Endothelial cell of umbilical vein (primary cell): ENCODE measurements around the gene CLIC3. TPM values are rescaled to one million over a fixed set of nuclear protein-coding genes. Genes with fewer than 3 reads are reported as not detected.

Experiments used
- BruUV-seq: library from RNA; stranded (reverse); fragments of 400-500 nt; replicated peaks from 2 replicates; lab custom pipeline; 2021; lab: Mats Ljungman, UMichigan
- CTCF ChIA-PET: fragments of 300-600, 350-600 bp; sonication (Branson Sonifier 250); formaldehyde crosslinking; loops from one replicate; lab custom pipeline; 2021; ENCODE audit warnings: antibody characterized with exemption, inconsistent platforms; lab: Charles Lee
- POLR2A ChIA-PET: fragments of 300-600, 350-600 bp; sonication (Branson Sonifier 250); formaldehyde crosslinking; loops from one replicate; lab custom pipeline; 2021; ENCODE audit warnings: antibody characterized with exemption, inconsistent platforms; lab: Charles Lee
- DNase-seq: peaks from one replicate; pipeline ENCODE4 v3.0.0-alpha.2; 2011; ENCODE audit warnings: low read depth, low spot score
- FAIRE-seq: peaks from 2 replicates; lab custom pipeline; 2011; peaks lifted over from hg19 to GRCh38; lab: Jason Lieb, UNC
- H2AFZ ChIP-seq: 2 replicates; pipeline ENCODE4 v1.6.0; 2012; ENCODE audit warnings: low read depth, low read length, control low read depth, inconsistent platforms
- H3K27ac ChIP-seq: 2 replicates; pipeline ENCODE4 v1.5.1; 2011; ENCODE audit warnings: low read depth, mild to moderate bottlenecking, control low read depth, low read length, moderate library complexity; ENCODE audit not compliant: insufficient read depth
- H3K27me3 ChIP-seq, 2 experiments: 2 replicates each; pipeline versions ENCODE4 v1.6.0 to v1.6.1; 2011; ENCODE audit warnings: low read length in 2 of 2, mixed read lengths in 1 of 2; ENCODE audit not compliant: control insufficient read depth in 2 of 2, insufficient read depth in 2 of 2
- H3K36me3 ChIP-seq, 2 experiments: 2 replicates in 1 of 2; 3 replicates in 1 of 2; pipeline ENCODE4 v1.5.1; 2011; ENCODE audit warnings: low read length in 2 of 2, mild to moderate bottlenecking in 1 of 2, moderate library complexity in 1 of 2; ENCODE audit not compliant: control insufficient read depth in 2 of 2, insufficient read depth in 2 of 2; ENCODE audit errors: extremely low read depth in 1 of 2
- H3K4me1 ChIP-seq: 3 replicates; pipeline ENCODE4 v1.5.1; 2011; ENCODE audit warnings: mild to moderate bottlenecking, low read length; ENCODE audit not compliant: control insufficient read depth, insufficient read depth; ENCODE audit errors: extremely low read depth
- H3K4me2 ChIP-seq: 2 replicates; pipeline ENCODE4 v1.6.1; 2011; ENCODE audit warnings: low read length, control low read depth, mixed read lengths; ENCODE audit not compliant: insufficient read depth
- H3K4me3 ChIP-seq, 3 experiments: fragments of 200-600 bp in 1 of 3; sonication (generic), shearing (Covaris generic) in 1 of 3; replicated peaks in 1 of 3; 2 replicates each; pipeline ENCODE4 v1.5.1; 2011 to 2016; ENCODE audit warnings: control low read depth in 3 of 3, low read length in 3 of 3, mild to moderate bottlenecking in 2 of 3, inconsistent platforms in 1 of 3, low read depth in 1 of 3, moderate library complexity in 1 of 3; ENCODE audit not compliant: insufficient read depth in 1 of 3
- H3K79me2 ChIP-seq: 2 replicates; pipeline ENCODE4 v1.6.0; 2012; ENCODE audit warnings: low read length, inconsistent platforms; ENCODE audit not compliant: control insufficient read depth, insufficient read depth
- H3K9ac ChIP-seq: replicated peaks from 2 replicates; pipeline ENCODE3; 2011; ENCODE audit warnings: low read length, control low read depth; ENCODE audit not compliant: insufficient read depth; ENCODE audit errors: extremely low read depth
- H3K9me1 ChIP-seq: replicated peaks from 3 replicates; pipeline ENCODE4 v1.6.0; 2011; ENCODE audit warnings: mild to moderate bottlenecking, low read length; ENCODE audit not compliant: control insufficient read depth, insufficient read depth; ENCODE audit errors: extremely low read depth
- H3K9me3 ChIP-seq: replicated peaks from 2 replicates; pipeline ENCODE4 v1.5.1; 2012; ENCODE audit warnings: low read length, inconsistent platforms; ENCODE audit not compliant: control insufficient read depth, insufficient read depth
- H4K20me1 ChIP-seq: replicated peaks from 2 replicates; pipeline ENCODE3; 2011; ENCODE audit warnings: mild to moderate bottlenecking, low read length; ENCODE audit not compliant: control insufficient read depth, insufficient read depth; ENCODE audit errors: extremely low read depth
- EZH2 ChIP-seq: IDR thresholded peaks from 2 replicates; pipeline ENCODE4 v1.6.1; 2012; ENCODE audit warnings: borderline replicate concordance, low read depth, mild to moderate bottlenecking, moderate library complexity, low read length, inconsistent platforms; ENCODE audit not compliant: severe bottlenecking
- FOS ChIP-seq: IDR thresholded peaks from 2 replicates; pipeline ENCODE4 v1.6.1; 2011; ENCODE audit warnings: mild to moderate bottlenecking, low read length, moderate library complexity, borderline replicate concordance; ENCODE audit not compliant: insufficient read depth
- GATA2 ChIP-seq: IDR thresholded peaks from 2 replicates; pipeline ENCODE4 v1.7.0; 2011; ENCODE audit warnings: low read depth, mild to moderate bottlenecking, moderate library complexity, mixed read lengths, low read length; ENCODE audit not compliant: insufficient read length, insufficient read depth
- JUN ChIP-seq: IDR thresholded peaks from 2 replicates; pipeline ENCODE4 v1.6.1; 2011; ENCODE audit warnings: borderline replicate concordance, low read depth; ENCODE audit not compliant: insufficient read length, insufficient read depth
- MAX ChIP-seq: IDR thresholded peaks from 2 replicates; pipeline ENCODE4 v1.6.1; 2011; ENCODE audit not compliant: insufficient read depth, insufficient read length
- MYC ChIP-seq: IDR thresholded peaks from one replicate; pipeline ENCODE4 v1.6.1; 2011; ENCODE audit warnings: mild to moderate bottlenecking, low read depth, low read length
- POLR2A ChIP-seq: IDR thresholded peaks from 2 replicates; pipeline ENCODE4 v1.6.1; 2012; ENCODE audit warnings: low read depth, mild to moderate bottlenecking, control low read depth, low read length
- POLR2AphosphoS5 ChIP-seq: IDR thresholded peaks from 2 replicates; pipeline ENCODE4 v1.6.1; 2012; ENCODE audit warnings: low read depth, mild to moderate bottlenecking, control low read depth, low read length, moderate library complexity; ENCODE audit not compliant: insufficient read depth
- dilution Hi-C: fragments of 300-500 bp; cut with MboI; formaldehyde crosslinking; loops from one replicate; pipeline ENCODE4 v1.15.0; 2019; ENCODE audit warnings: low sequenced_read_pairs; ENCODE audit not compliant: extremely low pct_ligation_motif_present
- intact Hi-C: fragments of 100-400 bp; cut with micrococcal nuclease; formaldehyde crosslinking; loops from one replicate; pipeline ENCODE4 v1.10.0; 2022
- polyA plus RNA-seq, 4 experiments: library from polyadenylated mRNA; depleted of rRNA in 3 of 4; stranded (reverse) in 3 of 4; unstranded in 1 of 4; fragments of >200 nt; gene quantifications; 2 replicates each; pipeline versions ENCODE4 v1.2.1 to v1.2.3, GENCODE V29; 2011 to 2012; ENCODE audit warnings: missing spikeins in 1 of 4
- total RNA-seq: library from RNA; stranded (reverse); gene quantifications from 2 replicates; pipeline ENCODE4 v1.2.3, GENCODE V29; 2021
- TF ChIP-seq, protein P1 (sequence below), 2 donors: IDR thresholded peaks; 1 replicate in 1 of 2; 2 replicates in 1 of 2; pipeline ENCODE4 v1.5.1; 2011; ENCODE audit warnings: low read length in 2 of 2, mild to moderate bottlenecking in 2 of 2, moderate library complexity in 2 of 2, control low read depth in 1 of 2, inconsistent platforms in 1 of 2, low read depth in 1 of 2; ENCODE audit not compliant: insufficient read depth in 1 of 2; ENCODE audit errors: extremely low read depth in 1 of 2

CLIC3 gene
- total and polyA plus RNA-seq, 2 donors (not counting 3 experiments of a cell fraction or from before 2014, with no cell fraction given), result 2.3 TPM; not detected in 1

GRCh38 chr9:136975644-136976043 lies 20.7 kb downstream of the CLIC3 start:
- no TSS peak for BruUV-seq
- intact Hi-C loops, result no loop called here
- H4K20me1 ChIP-seq, result no peaks in the 10 kb centered on the region
- DNase-seq, result no peak
- H3K79me2 ChIP-seq, result no peaks in the 10 kb centered on the region
- dilution Hi-C loops, result no loop called here
- H3K27me3 ChIP-seq, result no peaks in the 10 kb centered on the region
- CTCF ChIA-PET, result interaction anchor here (1.2 to 1.8 kb wide), 5 partner anchors 11 to 60 kb away, joined by 5 to 9 read pairs (median 6); partner anchors contain the start of gene PAXX
- H3K9ac ChIP-seq, result no peak overlapping the region
- H3K27ac ChIP-seq, result no peak overlapping the region
- H3K4me3 ChIP-seq, result no peak overlapping the region
- no peak overlapping the region for H2AFZ ChIP-seq
- H3K4me2 ChIP-seq, result no peak overlapping the region
- FAIRE-seq, result no peak
- no peaks in the 10 kb centered on the region for H3K36me3 ChIP-seq
- H3K4me1 ChIP-seq, result no peaks in the 10 kb centered on the region
- TF ChIP-seq, protein P1, sequence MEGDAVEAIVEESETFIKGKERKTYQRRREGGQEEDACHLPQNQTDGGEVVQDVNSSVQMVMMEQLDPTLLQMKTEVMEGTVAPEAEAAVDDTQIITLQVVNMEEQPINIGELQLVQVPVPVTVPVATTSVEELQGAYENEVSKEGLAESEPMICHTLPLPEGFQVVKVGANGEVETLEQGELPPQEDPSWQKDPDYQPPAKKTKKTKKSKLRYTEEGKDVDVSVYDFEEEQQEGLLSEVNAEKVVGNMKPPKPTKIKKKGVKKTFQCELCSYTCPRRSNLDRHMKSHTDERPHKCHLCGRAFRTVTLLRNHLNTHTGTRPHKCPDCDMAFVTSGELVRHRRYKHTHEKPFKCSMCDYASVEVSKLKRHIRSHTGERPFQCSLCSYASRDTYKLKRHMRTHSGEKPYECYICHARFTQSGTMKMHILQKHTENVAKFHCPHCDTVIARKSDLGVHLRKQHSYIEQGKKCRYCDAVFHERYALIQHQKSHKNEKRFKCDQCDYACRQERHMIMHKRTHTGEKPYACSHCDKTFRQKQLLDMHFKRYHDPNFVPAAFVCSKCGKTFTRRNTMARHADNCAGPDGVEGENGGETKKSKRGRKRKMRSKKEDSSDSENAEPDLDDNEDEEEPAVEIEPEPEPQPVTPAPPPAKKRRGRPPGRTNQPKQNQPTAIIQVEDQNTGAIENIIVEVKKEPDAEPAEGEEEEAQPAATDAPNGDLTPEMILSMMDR (IDR thresholded peaks at IDR 0.05; ENCODE audit: extremely low read depth in 1 of 2, insufficient read depth in 1 of 2, low read depth in 1 of 2, low read length in 2 of 2), result peak; percentile 24 to 35
- no peak for TF ChIP-seq EZH2
- POLR2A ChIA-PET, result no interaction called here
- no peaks in the 10 kb centered on the region for H3K9me3 ChIP-seq
- H3K9me1 ChIP-seq, result no peaks in the 10 kb centered on the region

DNA sequence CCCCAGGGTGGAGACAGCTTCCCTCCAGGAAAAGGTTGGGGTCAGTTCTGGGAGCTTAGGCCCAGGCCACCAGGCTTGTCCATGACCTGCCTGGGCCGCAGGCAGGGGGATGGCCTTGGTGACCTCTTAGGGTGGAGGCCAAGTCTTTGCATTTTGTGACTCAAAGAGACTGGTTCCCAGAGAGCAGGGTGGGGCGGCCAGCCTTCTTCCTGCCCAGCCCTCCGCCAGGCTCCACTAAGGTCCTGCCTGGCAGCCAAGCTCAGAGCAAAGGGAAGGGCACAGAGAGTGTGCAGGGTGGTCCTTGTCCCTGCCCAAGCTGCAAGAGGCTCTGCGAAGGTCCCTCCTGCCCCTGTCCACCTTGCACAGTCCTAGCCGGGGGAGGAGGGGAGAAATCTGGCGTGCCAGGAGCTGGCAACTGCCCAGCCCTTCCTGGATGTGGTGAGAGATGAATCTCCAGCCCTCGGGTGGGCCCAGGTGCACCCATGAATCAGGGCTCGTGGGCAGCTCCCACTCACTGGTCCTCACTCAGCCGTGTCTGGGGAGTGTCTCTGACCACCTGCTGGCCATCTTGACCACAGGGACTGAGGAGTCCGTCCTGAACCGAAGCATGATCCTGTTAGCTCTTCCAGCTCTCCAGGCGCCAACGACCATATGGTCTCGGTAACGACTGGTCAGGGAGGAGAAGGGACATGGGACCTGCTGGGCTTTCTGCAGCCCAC lies 21.4 kb downstream of the CLIC3 start:
- H3K4me1 ChIP-seq, result no peaks in the 10 kb centered on the region
- intact Hi-C loops, result no loop called here
- no peak overlapping the region for H2AFZ ChIP-seq
- H3K9me1 ChIP-seq, result no peaks in the 10 kb centered on the region
- H4K20me1 ChIP-seq, result no peaks in the 10 kb centered on the region
- no peak overlapping the region for H3K27ac ChIP-seq
- DNase-seq, result no peak
- ChIA-PET CTCF (interaction anchor here (0.6 to 1.8 kb wide), 8 partner anchors 10 to 92 kb away, joined by 3 to 9 read pairs (median 6); partner anchors contain the start of gene PAXX), POLR2A (no interaction called here)
- no peak overlapping the region for H3K9ac ChIP-seq
- no peaks in the 10 kb centered on the region for H3K9me3 ChIP-seq
- no TSS peak for BruUV-seq
- no peaks in the 10 kb centered on the region for H3K36me3 ChIP-seq
- no peak for TF ChIP-seq POLR2AphosphoS5
- TF ChIP-seq FOS, result no peak
- no peak for TF ChIP-seq EZH2
- TF ChIP-seq JUN, result no peak
- TF ChIP-seq MAX, result no peak
- TF ChIP-seq GATA2, result no peak
- TF ChIP-seq, protein P1 (IDR thresholded peaks at IDR 0.05; ENCODE audit: extremely low read depth in 1 of 2, insufficient read depth in 1 of 2, low read depth in 1 of 2, low read length in 2 of 2), result no peak
- no peak for TF ChIP-seq MYC
- no peak for TF ChIP-seq POLR2A
- dilution Hi-C loops, result no loop called here
- no peak overlapping the region for H3K4me3 ChIP-seq
- FAIRE-seq, result no peak
- H3K4me2 ChIP-seq, result no peak overlapping the region
- no peaks in the 10 kb centered on the region for H3K79me2 ChIP-seq
- H3K27me3 ChIP-seq, result no peaks in the 10 kb centered on the region
